Neuron (in vitro differentiated cells): ENCODE measurements around the gene SORD.
"Not testable (repeated sequence)": the region's sequence is repeated elsewhere in the genome, so short reads cannot be mapped to it uniquely, and the experiment has no call there.

Experiments
- H2AFZ ChIP-seq: one replicate; pipeline ENCODE4 v1.6.1; 2013; ENCODE audit warnings: low read depth, mild to moderate bottlenecking, inconsistent platforms, low read length, moderate library complexity
- H3K27me3 ChIP-seq: one replicate; pipeline ENCODE4 v1.6.1; 2013; ENCODE audit warnings: low read length; ENCODE audit not compliant: insufficient read depth
- H3K36me3 ChIP-seq: one replicate; pipeline ENCODE4 v1.6.1; 2013; ENCODE audit warnings: low read length; ENCODE audit not compliant: insufficient read depth
- H3K4me1 ChIP-seq: one replicate; pipeline ENCODE4 v1.6.1; 2013; ENCODE audit warnings: low read length; ENCODE audit not compliant: insufficient read depth
- H3K4me3 ChIP-seq: 2 replicates; pipeline ENCODE4 v1.5.1; 2013; ENCODE audit warnings: mild to moderate bottlenecking, low read length, moderate library complexity
- H3K9me3 ChIP-seq: one replicate; pipeline ENCODE4 v1.6.1; 2013; ENCODE audit warnings: low read length

SORD gene

GRCh38 chr15:45022871-45023658 is at the start of gene SORD:
SORD (plus strand) TSS chr15:45023195; CDS start chr15:45023284, 89 bp downstream.
- peaks cover 8% of the 10 kb centered on the region for H3K4me1 ChIP-seq
- H3K9me3 ChIP-seq = no peaks in the 10 kb centered on the region
- H3K27me3 ChIP-seq = no peaks in the 10 kb centered on the region
- peak within 1 kb of the TSS; percentile 69 for H3K4me3 ChIP-seq
- peak within 1 kb of the TSS; percentile 59 for H2AFZ ChIP-seq
- H3K36me3 ChIP-seq = no peaks in the 10 kb centered on the region

GRCh38 chr15:44976183-44976582 is 46.8 kb upstream of the SORD start:
- H3K9me3 ChIP-seq, H3K4me3 ChIP-seq, H3K36me3 ChIP-seq, H2AFZ ChIP-seq, H3K27me3 ChIP-seq, H3K4me1 ChIP-seq: not testable (repeated sequence)

GRCh38 chr15:44977781-44978180 is 45.2 kb upstream of the SORD start:
- not testable (repeated sequence) for H2AFZ ChIP-seq, H3K4me3 ChIP-seq, H3K36me3 ChIP-seq, H3K27me3 ChIP-seq, H3K9me3 ChIP-seq, H3K4me1 ChIP-seq

- not testable (repeated sequence) for H3K36me3 ChIP-seq, H3K4me3 ChIP-seq, H2AFZ ChIP-seq, H3K4me1 ChIP-seq, H3K9me3 ChIP-seq, H3K27me3 ChIP-seq
Observed at GRCh38 chr15:44979617-44980339, 43.2 kb upstream of the SORD start.

GRCh38 chr15:44984144-44984543 is 38.9 kb upstream of the SORD start:
- H2AFZ ChIP-seq, H3K36me3 ChIP-seq, H3K9me3 ChIP-seq, H3K27me3 ChIP-seq, H3K4me1 ChIP-seq, H3K4me3 ChIP-seq: not testable (repeated sequence)

GRCh38 chr15:44986346-44987055 is 36.5 kb upstream of the SORD start:
- H2AFZ ChIP-seq, H3K4me3 ChIP-seq, H3K4me1 ChIP-seq: not testable (repeated sequence)

GRCh38 chr15:44987711-44988110 is 35.3 kb upstream of the SORD start:
- not testable (repeated sequence) for H2AFZ ChIP-seq, H3K36me3 ChIP-seq, H3K9me3 ChIP-seq

More at GRCh38 chr15:44986346-44987055, 36.5 kb upstream of the SORD start:
- not testable (repeated sequence) for H3K36me3 ChIP-seq, H3K27me3 ChIP-seq, H3K9me3 ChIP-seq

GRCh38 chr15:44988184-44988869 is 34.7 kb upstream of the SORD start:
- H2AFZ ChIP-seq, H3K4me3 ChIP-seq, H3K9me3 ChIP-seq, H3K4me1 ChIP-seq, H3K27me3 ChIP-seq, H3K36me3 ChIP-seq: not testable (repeated sequence)

More at GRCh38 chr15:44987711-44988110, 35.3 kb upstream of the SORD start:
- H3K4me1 ChIP-seq, H3K4me3 ChIP-seq, H3K27me3 ChIP-seq: not testable (repeated sequence)

- H3K9me3 ChIP-seq, H3K4me3 ChIP-seq, H3K36me3 ChIP-seq, H3K27me3 ChIP-seq, H3K4me1 ChIP-seq, H2AFZ ChIP-seq: not testable (repeated sequence)
Observed at GRCh38 chr15:44988870-44989219, 34.1 kb upstream of the SORD start.

GRCh38 chr15:44997632-44998031 is 25.4 kb upstream of the SORD start:
- H3K4me1 ChIP-seq, H3K27me3 ChIP-seq, H3K9me3 ChIP-seq, H3K36me3 ChIP-seq, H2AFZ ChIP-seq, H3K4me3 ChIP-seq: not testable (repeated sequence)

- no peak overlapping the region for H2AFZ ChIP-seq
- H3K27me3 ChIP-seq = no peaks in the 10 kb centered on the region
- H3K4me1 ChIP-seq = peaks cover 6% of the 10 kb centered on the region
- H3K9me3 ChIP-seq = no peaks in the 10 kb centered on the region
- H3K36me3 ChIP-seq = no peaks in the 10 kb centered on the region
- no peak overlapping the region for H3K4me3 ChIP-seq
Observed at GRCh38 chr15:44999105-44999504, 23.9 kb upstream of the SORD start.

- H3K4me1 ChIP-seq, H3K4me3 ChIP-seq, H3K27me3 ChIP-seq, H3K36me3 ChIP-seq, H2AFZ ChIP-seq, H3K9me3 ChIP-seq: not testable (repeated sequence)
Observed at GRCh38 chr15:45001180-45001579, 21.8 kb upstream of the SORD start.
